Activated B cell treated with CpG ODN at 0.5 μM for 24 hours (primary cell): ENCODE data around the gene DRG1. TPM values are rescaled to one million over a fixed set of nuclear protein-coding genes. Genes with fewer than 3 reads are reported as not detected.

Experiments used
- ATAC-seq: fragments of 200-7000 bp; cut with Tn5 transposase; one replicate; pipeline ENCODE4 v1.10.0; 2021; ENCODE audit warnings: low read depth, mild to moderate bottlenecking, moderate library complexity
- CTCF ChIA-PET: fragments of 350-600 bp; sonication (Branson Sonifier 250); formaldehyde crosslinking; loops from one replicate; lab custom pipeline; 2021; ENCODE audit warnings: antibody characterized with exemption; lab: Charles Lee
- POLR2A ChIA-PET: fragments of 350-600 bp; sonication (Branson Sonifier 250); formaldehyde crosslinking; loops from one replicate; lab custom pipeline; 2021; ENCODE audit warnings: antibody characterized with exemption; lab: Charles Lee
- DNase-seq: peaks from one replicate; pipeline ENCODE4 v3.0.0; 2022
- H3K27ac Mint-ChIP-seq: one replicate; pipeline ENCODE4 v1.8.0; 2020; ENCODE audit warnings: mixed read lengths
- H3K27me3 Mint-ChIP-seq: one replicate; pipeline ENCODE4 v1.8.0; 2021; ENCODE audit warnings: mixed read lengths
- H3K36me3 Mint-ChIP-seq: one replicate; pipeline ENCODE4 v1.8.0; 2021; ENCODE audit warnings: low read depth, mixed read lengths
- H3K4me1 Mint-ChIP-seq: one replicate; pipeline ENCODE4 v1.8.0; 2021; ENCODE audit warnings: mixed read lengths
- H3K4me3 Mint-ChIP-seq: one replicate; pipeline ENCODE4 v1.8.0; 2020; ENCODE audit warnings: mild to moderate bottlenecking, mixed read lengths
- H3K9me3 Mint-ChIP-seq: one replicate; pipeline ENCODE4 v1.8.0; 2020; ENCODE audit warnings: mixed read lengths
- CTCF ChIP-seq: fragments of 200-600 bp; IDR thresholded peaks from one replicate; pipeline ENCODE4 v1.8.0; 2022; ENCODE audit warnings: antibody characterized with exemption, mild to moderate bottlenecking
- intact Hi-C: fragments of 100-400 bp; cut with micrococcal nuclease; formaldehyde crosslinking; loops from one replicate; pipeline ENCODE4 v1.15.1; 2024
- total RNA-seq: library from RNA; stranded (reverse); gene quantifications from 2 replicates; pipeline ENCODE4 v1.2.3, GENCODE V29; 2022

Gene DRG1
- total RNA-seq, 1 donor from 2014 or later: 68.5 TPM

- ATAC-seq (no peak), DNase-seq (no peak)
- POLR2A ChIA-PET: interaction anchor here (0.7 kb wide), 1 partner anchor 1693 kb away, joined by 3 read pairs; no protein-coding TSS in a partner anchor
- no peaks in the 10 kb centered on the region for H3K27me3 Mint-ChIP-seq
- intact Hi-C loops: no loop called here
- CTCF ChIA-PET: no interaction called here
- H3K4me3 Mint-ChIP-seq: no peak overlapping the region
- H3K4me1 Mint-ChIP-seq: peaks cover 18% of the 10 kb centered on the region
- peaks cover 69% of the 10 kb centered on the region for H3K36me3 Mint-ChIP-seq
- TF ChIP-seq CTCF: no peak
- H3K27ac Mint-ChIP-seq: no peak overlapping the region
- no peaks in the 10 kb centered on the region for H3K9me3 Mint-ChIP-seq
Measured at GRCh38 chr22:31446767-31447166, 47.4 kb downstream of the DRG1 start.

- Mint-ChIP-seq H3K4me3 (no peak overlapping the region), H3K9me3 (no peaks in the 10 kb centered on the region), H3K27ac (no peak overlapping the region), H3K27me3 (no peaks in the 10 kb centered on the region), H3K36me3 (peaks cover 68% of the 10 kb centered on the region), H3K4me1 (peaks cover 21% of the 10 kb centered on the region)
- ChIA-PET POLR2A (no interaction called here), CTCF (interaction anchor here (1.3 kb wide), 1 partner anchor 18 kb away, joined by 3 read pairs; no protein-coding TSS in a partner anchor)
- ATAC-seq (no peak), DNase-seq (no peak)
- intact Hi-C loops: no loop called here
- no peak for TF ChIP-seq CTCF
Measured at GRCh38 chr22:31447337-31447736, 47.9 kb downstream of the DRG1 start.

GRCh38 chr22:31448382-31448781 is 49.0 kb downstream of the DRG1 start:
- ChIA-PET POLR2A (no interaction called here), CTCF (interaction anchor here (0.9 to 2.1 kb wide), 4 partner anchors 11 to 185 kb away, joined by 3 to 6 read pairs (median 4); no protein-coding TSS in a partner anchor)
- H3K36me3 Mint-ChIP-seq: peaks cover 66% of the 10 kb centered on the region
- intact Hi-C loops: no loop called here
- H3K4me3 Mint-ChIP-seq: no peak overlapping the region
- peaks cover 21% of the 10 kb centered on the region for H3K4me1 Mint-ChIP-seq
- ATAC-seq (no peak), DNase-seq (no peak)
- no peaks in the 10 kb centered on the region for H3K9me3 Mint-ChIP-seq
- no peak overlapping the region for H3K27ac Mint-ChIP-seq
- no peak for TF ChIP-seq CTCF
- no peaks in the 10 kb centered on the region for H3K27me3 Mint-ChIP-seq

GRCh38 chr22:31449506-31449905 is 50.1 kb downstream of the DRG1 start:
- ChIA-PET POLR2A (interaction anchor here (0.9 to 1.3 kb wide), 2 partner anchors 9 to 12 kb away, joined by 3 to 14 read pairs; no protein-coding TSS in a partner anchor), CTCF (interaction anchor here (1.5 to 2.1 kb wide), 2 partner anchors 12 to 184 kb away, joined by 4 to 6 read pairs; no protein-coding TSS in a partner anchor)
- intact Hi-C loops: no loop called here
- TF ChIP-seq CTCF: no peak
- Mint-ChIP-seq H3K36me3 (peaks cover 65% of the 10 kb centered on the region), H3K9me3 (no peaks in the 10 kb centered on the region), H3K27me3 (no peaks in the 10 kb centered on the region), H3K27ac (peak overlapping the region; percentile 74), H3K4me3 (no peak overlapping the region), H3K4me1 (peaks cover 21% of the 10 kb centered on the region)
- ATAC-seq (no peak), DNase-seq (no peak)

GRCh38 chr22:31451709-31452571 is 52.5 kb downstream of the DRG1 start:
- CTCF ChIA-PET: interaction anchor here (0.7 to 2.2 kb wide), 13 partner anchors 9 to 182 kb away, joined by 3 to 18 read pairs (median 4); partner anchors contain the start of gene EIF4ENIF1
- H3K36me3 Mint-ChIP-seq: peaks cover 61% of the 10 kb centered on the region
- ATAC-seq (peak; percentile 68), DNase-seq (no peak)
- POLR2A ChIA-PET: interaction anchor here (0.7 to 1.4 kb wide), 4 partner anchors 29 to 181 kb away, joined by 3 to 4 read pairs (median 4); partner anchors contain the start of gene EIF4ENIF1
- no peaks in the 10 kb centered on the region for H3K27me3 Mint-ChIP-seq
- no peak for TF ChIP-seq CTCF
- no peaks in the 10 kb centered on the region for H3K9me3 Mint-ChIP-seq
- H3K27ac Mint-ChIP-seq: peak overlapping the region; percentile 53
- intact Hi-C loops: loop anchor here (5.0 kb wide), 1 partner anchor 35 kb away; the partner anchor contains the start of gene EIF4ENIF1
- peaks cover 21% of the 10 kb centered on the region for H3K4me1 Mint-ChIP-seq
- no peak overlapping the region for H3K4me3 Mint-ChIP-seq
